ENCODE measurements around the gene TSHZ2.

The TSHZ2 gene

GRCh38 chr20:53170196-53170595, 198.0 kb downstream of the TSHZ2 start:
- H3K27me3 ChIP-seq = no peaks in the 10 kb centered on the region
- H3K9ac ChIP-seq = no peak overlapping the region
- H3K27ac ChIP-seq = no peak overlapping the region
- no peak overlapping the region for H3K4me2 ChIP-seq
- no peaks in the 10 kb centered on the region for H3K4me1 ChIP-seq
- TF ChIP-seq Cebpa-rat (IDR thresholded peaks at IDR 0.05) = no peak
- no peaks in the 10 kb centered on the region for H3K9me3 ChIP-seq (replicated peaks in 1 of 11)
- no peak overlapping the region for H3K4me3 ChIP-seq
- no peaks in the 10 kb centered on the region for H4K20me1 ChIP-seq
- no peaks in the 10 kb centered on the region for H3K36me3 ChIP-seq

DNA sequence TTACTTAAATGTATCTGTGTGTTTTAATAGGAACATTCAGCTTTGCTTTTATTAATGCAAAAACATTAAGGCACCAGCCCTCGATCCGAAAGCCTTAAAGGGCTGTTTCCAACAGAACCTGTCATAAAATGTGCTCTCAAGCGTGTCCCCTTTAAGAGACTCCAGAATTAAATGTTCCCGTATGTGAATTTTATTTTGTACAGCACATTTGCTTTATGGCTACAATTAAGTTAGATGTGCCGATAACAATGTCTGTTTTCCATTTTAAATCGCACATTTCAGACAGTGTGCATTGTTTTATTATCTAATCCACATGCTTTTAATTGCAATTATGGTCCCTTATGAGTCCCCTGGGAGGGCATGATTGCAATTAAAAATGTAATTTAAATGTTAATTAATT, 198.9 kb downstream of the TSHZ2 start:
- no peak overlapping the region for H3K27ac ChIP-seq
- no peak overlapping the region for H3K4me3 ChIP-seq
- H3K4me2 ChIP-seq = no peak overlapping the region
- TF ChIP-seq Cebpa-rat (IDR thresholded peaks at IDR 0.05) = no peak
- no peaks in the 10 kb centered on the region for H3K4me1 ChIP-seq
- H3K9me3 ChIP-seq (replicated peaks in 1 of 11) = no peaks in the 10 kb centered on the region
- H3K36me3 ChIP-seq = no peaks in the 10 kb centered on the region
- no peaks in the 10 kb centered on the region for H3K27me3 ChIP-seq
- no peak overlapping the region for H3K9ac ChIP-seq
- no peaks in the 10 kb centered on the region for H4K20me1 ChIP-seq

DNA sequence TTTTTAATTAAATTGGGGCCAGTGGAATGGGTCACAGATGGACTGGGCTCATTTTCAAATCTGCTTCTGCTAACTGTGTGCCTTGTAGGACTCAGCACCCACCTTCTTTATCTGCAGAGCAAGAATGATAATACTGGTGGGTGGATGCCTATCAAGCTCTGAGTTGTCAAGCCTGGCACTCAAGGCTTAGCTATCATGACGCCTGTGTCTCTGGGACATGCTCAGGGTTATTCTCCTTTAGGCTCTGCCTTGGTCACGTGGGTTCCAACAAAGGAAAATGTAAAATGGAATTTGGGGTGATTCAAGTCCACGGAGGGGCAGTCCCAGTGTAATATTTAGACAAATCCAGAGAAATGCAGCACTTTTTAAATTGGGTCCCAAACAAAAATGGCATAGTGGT, 202.3 kb downstream of the TSHZ2 start:
- Histone ChIP-seq H4K20me1 (no peaks in the 10 kb centered on the region), H3K9ac (no peak overlapping the region), H3K4me2 (no peak overlapping the region), H3K4me1 (no peaks in the 10 kb centered on the region), H3K4me3 (no peak overlapping the region), H3K9me3 (replicated peaks in 1 of 11) (no peaks in the 10 kb centered on the region), H3K27me3 (no peaks in the 10 kb centered on the region), H3K36me3 (no peaks in the 10 kb centered on the region), H3K27ac (no peak overlapping the region)
- TF ChIP-seq Cebpa-rat (IDR thresholded peaks at IDR 0.05) = no peak

GRCh38 chr20:53175135-53175780, 203.1 kb downstream of the TSHZ2 start:
- H3K4me2 ChIP-seq = no peak overlapping the region
- no peaks in the 10 kb centered on the region for H4K20me1 ChIP-seq
- H3K27ac ChIP-seq = no peak overlapping the region
- H3K4me3 ChIP-seq = no peak overlapping the region
- H3K9me3 ChIP-seq (replicated peaks in 1 of 11) = no peaks in the 10 kb centered on the region
- H3K9ac ChIP-seq = no peak overlapping the region
- no peaks in the 10 kb centered on the region for H3K4me1 ChIP-seq
- H3K27me3 ChIP-seq = no peaks in the 10 kb centered on the region
- no peak for TF ChIP-seq Cebpa-rat (IDR thresholded peaks at IDR 0.05)
- H3K36me3 ChIP-seq = no peaks in the 10 kb centered on the region

- Histone ChIP-seq H3K9ac (no peak overlapping the region), H3K36me3 (no peaks in the 10 kb centered on the region), H3K27me3 (no peaks in the 10 kb centered on the region), H3K27ac (no peak overlapping the region), H3K4me2 (no peak overlapping the region), H4K20me1 (no peaks in the 10 kb centered on the region), H3K9me3 (replicated peaks in 1 of 11) (no peaks in the 10 kb centered on the region), H3K4me1 (no peaks in the 10 kb centered on the region), H3K4me3 (no peak overlapping the region)
- TF ChIP-seq Cebpa-rat (IDR thresholded peaks at IDR 0.05) = no peak
Observed at GRCh38 chr20:53176134-53176533, 204.0 kb downstream of the TSHZ2 start.

GRCh38 chr20:53177687-53178086, 205.5 kb downstream of the TSHZ2 start:
- H3K9me3 ChIP-seq (replicated peaks in 1 of 11) = no peaks in the 10 kb centered on the region
- no peaks in the 10 kb centered on the region for H3K36me3 ChIP-seq
- no peaks in the 10 kb centered on the region for H3K4me1 ChIP-seq
- no peaks in the 10 kb centered on the region for H4K20me1 ChIP-seq
- no peak for TF ChIP-seq Cebpa-rat (IDR thresholded peaks at IDR 0.05)
- H3K27me3 ChIP-seq = no peaks in the 10 kb centered on the region
- no peak overlapping the region for H3K27ac ChIP-seq
- H3K9ac ChIP-seq = no peak overlapping the region
- no peak overlapping the region for H3K4me3 ChIP-seq
- H3K4me2 ChIP-seq = no peak overlapping the region

GRCh38 chr20:53179749-53180148, 207.6 kb downstream of the TSHZ2 start:
- no peaks in the 10 kb centered on the region for H3K4me1 ChIP-seq
- H3K27me3 ChIP-seq = no peaks in the 10 kb centered on the region
- H3K4me3 ChIP-seq = no peak overlapping the region
- no peaks in the 10 kb centered on the region for H3K9me3 ChIP-seq (replicated peaks in 1 of 11)
- no peak overlapping the region for H3K9ac ChIP-seq
- no peak overlapping the region for H3K27ac ChIP-seq
- TF ChIP-seq Cebpa-rat (IDR thresholded peaks at IDR 0.05) = no peak
- no peaks in the 10 kb centered on the region for H3K36me3 ChIP-seq
- H3K4me2 ChIP-seq = no peak overlapping the region
- H4K20me1 ChIP-seq = no peaks in the 10 kb centered on the region

DNA sequence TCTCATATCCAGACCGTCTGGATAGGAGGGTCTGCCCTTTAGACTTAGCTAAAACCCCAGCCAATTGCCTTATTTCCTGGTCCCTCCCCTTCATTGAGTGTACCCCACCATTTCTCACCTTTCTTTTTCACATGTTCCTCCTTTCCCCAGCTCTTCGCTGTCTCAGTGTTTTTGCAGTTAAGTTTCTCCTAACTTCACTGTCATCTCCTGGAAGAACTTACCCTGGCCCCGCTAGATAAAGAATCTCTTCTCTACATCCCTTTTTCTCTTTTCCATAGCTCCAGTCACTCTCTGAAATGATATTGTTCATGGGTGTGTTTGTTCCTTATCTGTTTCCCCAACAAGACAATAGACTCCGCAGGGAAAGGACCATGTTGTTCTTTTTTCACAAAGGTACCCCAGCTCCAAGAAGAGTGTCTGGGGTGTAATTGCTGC, 208.8 kb downstream of the TSHZ2 start:
- Histone ChIP-seq H4K20me1 (no peaks in the 10 kb centered on the region), H3K4me3 (no peak overlapping the region), H3K36me3 (no peaks in the 10 kb centered on the region), H3K4me1 (no peaks in the 10 kb centered on the region), H3K9me3 (replicated peaks in 1 of 11) (no peaks in the 10 kb centered on the region), H3K27ac (no peak overlapping the region), H3K9ac (no peak overlapping the region), H3K27me3 (no peaks in the 10 kb centered on the region), H3K4me2 (no peak overlapping the region)
- no peak for TF ChIP-seq Cebpa-rat (IDR thresholded peaks at IDR 0.05)

DNA sequence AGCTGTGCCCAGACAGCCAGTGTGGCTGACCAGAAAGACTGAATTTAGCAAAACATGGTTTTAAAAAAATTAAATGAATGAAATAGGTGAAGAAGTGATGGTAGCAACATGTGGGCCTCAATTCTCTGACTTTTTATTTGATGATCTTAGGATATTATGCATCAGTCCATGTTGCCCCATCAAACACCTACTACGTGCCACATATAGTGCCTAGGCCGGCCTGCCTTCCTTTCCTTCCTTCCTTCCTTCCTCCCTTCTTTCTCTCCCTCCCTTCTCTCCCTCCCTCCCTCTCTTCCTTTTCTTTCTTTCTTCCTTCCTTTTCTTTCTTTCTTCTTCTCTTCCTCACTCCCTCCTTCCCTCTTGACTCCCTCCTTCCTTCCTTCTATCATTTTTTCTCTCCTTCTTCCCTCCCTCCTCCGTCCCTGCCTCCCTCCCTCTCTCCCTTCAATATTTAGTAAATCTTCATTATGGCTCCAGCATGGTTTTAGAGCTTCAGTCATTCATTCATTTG, 209.8 kb downstream of the TSHZ2 start:
- peaks cover 0 to 3% (median under 1%) of the 10 kb centered on the region in 10 experiments; a peak in 10 of 20 replicates for H3K4me1 ChIP-seq
- no peaks in the 10 kb centered on the region for H3K27me3 ChIP-seq
- TF ChIP-seq Cebpa-rat (IDR thresholded peaks at IDR 0.05) = no peak
- H3K9ac ChIP-seq = no peak overlapping the region
- H3K4me3 ChIP-seq = no peak overlapping the region
- no peaks in the 10 kb centered on the region for H3K9me3 ChIP-seq (replicated peaks in 1 of 11)
- H4K20me1 ChIP-seq = no peaks in the 10 kb centered on the region
- H3K36me3 ChIP-seq = no peaks in the 10 kb centered on the region
- no peak overlapping the region for H3K27ac ChIP-seq
- H3K4me2 ChIP-seq = no peak overlapping the region

- Histone ChIP-seq H3K4me2 (no peak overlapping the region), H4K20me1 (no peaks in the 10 kb centered on the region)
- no peak for TF ChIP-seq Cebpa-rat (IDR thresholded peaks at IDR 0.05)
Observed at GRCh38 chr20:53183181-53183580, 211.0 kb downstream of the TSHZ2 start.

More at GRCh38 chr20:53183181-53183580, 211.0 kb downstream of the TSHZ2 start:
- Histone ChIP-seq H3K4me3 (no peak overlapping the region), H3K27ac (no peak overlapping the region), H3K36me3 (no peaks in the 10 kb centered on the region), H3K4me1 (peaks cover 0 to 15% (median 12%) of the 10 kb centered on the region in 10 experiments; a peak in 12 of 20 replicates), H3K9me3 (replicated peaks in 1 of 11) (no peaks in the 10 kb centered on the region), H3K9ac (no peak overlapping the region), H3K27me3 (no peaks in the 10 kb centered on the region)

Data from BLaER1 treated with 17β-estradiol and CSF1 and Interleukin-3, amounts not matched to agents 10 nM and 100 nM (cell line).